NCI-H1417 (cell line): ENCODE measurements around the gene UGP2.
"Not testable (repeated sequence)": the region's sequence is repeated elsewhere in the genome, so short reads cannot be mapped to it uniquely, and the experiment has no call there.

ENCODE experiments used
- DNase-seq, 3 experiments: peaks; one replicate each; lab custom pipeline; 2025; lab: John Stamatoyannopoulos, UW

Gene UGP2

DNA sequence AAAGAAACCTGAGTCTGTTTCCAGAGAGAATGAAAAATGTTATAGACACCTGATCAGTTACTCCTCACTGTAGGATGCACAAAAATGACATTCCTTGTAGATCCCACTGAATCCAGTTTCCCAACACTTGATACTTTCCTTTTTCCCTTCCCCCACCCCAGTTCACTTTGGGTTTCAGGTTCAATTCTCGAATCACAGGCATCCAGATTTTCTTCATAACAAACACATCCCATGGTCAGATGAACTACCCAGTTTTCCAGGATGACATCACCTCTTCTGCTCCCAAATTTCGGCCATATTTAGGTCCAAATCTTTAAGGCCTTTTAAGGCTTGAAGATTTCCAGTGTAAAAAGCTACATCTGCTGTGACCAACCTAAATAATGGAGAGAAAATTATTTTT is 51.5 kb downstream of the UGP2 start:
- no peak for DNase-seq

DNA sequence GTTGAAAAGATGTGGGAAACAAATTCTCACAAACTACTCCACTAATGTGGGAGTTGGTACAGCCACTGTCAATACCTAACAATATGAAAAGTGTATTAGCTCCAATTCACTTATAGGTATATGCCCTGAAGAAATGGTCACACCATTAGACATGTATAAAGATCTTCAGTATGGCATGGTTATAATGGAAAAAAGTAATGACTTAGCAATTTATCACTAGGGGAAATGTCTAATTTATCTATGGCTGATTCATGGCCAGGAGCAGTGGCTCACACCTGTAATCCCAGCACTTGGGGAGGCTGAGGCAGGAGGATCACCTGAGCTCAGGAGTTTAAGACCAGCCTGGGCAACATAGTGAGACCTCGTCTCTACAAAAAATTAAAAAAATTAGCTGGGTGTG is 52.5 kb downstream of the UGP2 start:
- no peak for DNase-seq

DNA sequence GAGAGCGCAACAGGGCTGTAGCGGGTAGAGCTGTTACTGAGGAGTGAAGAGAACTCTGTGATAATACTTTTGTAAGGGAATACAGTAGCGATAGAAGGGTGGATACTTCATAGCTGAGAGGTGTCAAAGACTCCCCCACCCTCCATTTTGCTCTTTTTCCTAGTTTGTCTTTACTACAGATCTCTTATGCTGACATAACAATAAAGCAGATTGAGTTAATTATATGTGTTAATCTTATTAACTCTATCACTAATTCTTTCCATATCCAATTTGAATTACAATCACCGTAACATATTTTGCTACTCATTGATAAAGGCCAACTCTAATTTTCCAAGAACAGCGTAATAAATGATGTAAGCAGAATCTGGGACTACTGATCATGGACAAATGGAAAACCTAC is 57.1 kb downstream of the UGP2 start:
- DNase-seq, result no peak

DNA sequence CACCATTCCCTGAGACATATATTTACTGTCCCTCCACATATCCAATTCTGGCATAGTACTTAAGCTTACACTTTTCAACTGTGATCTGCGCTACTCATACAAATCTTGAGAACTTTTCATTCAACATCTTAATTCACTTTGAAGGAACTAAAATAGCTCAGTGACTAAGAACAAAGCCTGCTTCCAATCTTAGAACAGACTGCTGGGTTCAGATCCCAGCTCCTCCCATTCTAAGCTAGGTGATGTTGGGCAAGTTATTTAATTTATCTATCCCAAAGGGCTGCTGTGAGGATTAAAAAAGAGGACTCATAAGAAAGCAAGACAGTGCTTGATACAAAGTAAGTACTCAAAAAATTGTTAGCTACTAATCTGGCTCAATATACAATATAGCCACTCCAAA is 57.9 kb downstream of the UGP2 start:
- no peak for DNase-seq

DNA sequence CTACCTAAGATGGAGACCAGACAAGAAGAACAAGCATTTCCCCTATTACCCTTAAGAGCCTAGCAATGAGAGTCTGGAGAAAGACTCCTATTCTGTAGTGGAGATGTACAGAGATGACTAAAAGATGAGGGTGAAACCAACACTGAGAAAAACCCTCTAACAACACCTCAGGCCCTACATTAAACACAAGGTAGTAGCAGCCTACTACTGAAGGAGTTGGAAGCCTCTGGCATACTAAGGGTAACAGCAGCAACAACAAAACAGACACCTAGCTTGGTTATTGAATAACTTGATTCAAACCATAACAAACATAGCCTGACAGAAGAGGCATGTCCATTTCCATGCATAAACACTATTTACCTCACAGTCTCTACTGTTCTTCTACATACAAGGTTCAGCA is 60.5 kb downstream of the UGP2 start:
- no peak for DNase-seq

DNA sequence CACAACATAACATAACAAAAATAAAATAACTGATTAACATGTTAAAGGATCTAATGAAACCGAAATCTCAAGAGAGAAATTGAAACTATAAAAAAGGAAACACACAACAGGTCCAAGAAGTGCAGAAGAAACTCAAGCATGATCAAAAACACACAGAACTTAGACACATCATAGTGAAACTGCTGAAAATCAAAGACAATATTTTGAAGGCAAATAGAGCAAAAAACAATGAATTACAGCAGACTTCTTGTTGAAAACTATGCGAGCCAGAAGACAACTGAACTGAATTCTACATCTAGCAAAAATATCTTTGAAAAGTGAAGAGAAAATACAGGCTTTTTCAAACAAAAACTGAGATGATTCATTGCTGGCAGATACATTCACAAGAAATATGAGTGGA is 61.3 kb downstream of the UGP2 start:
- no peak for DNase-seq

DNA sequence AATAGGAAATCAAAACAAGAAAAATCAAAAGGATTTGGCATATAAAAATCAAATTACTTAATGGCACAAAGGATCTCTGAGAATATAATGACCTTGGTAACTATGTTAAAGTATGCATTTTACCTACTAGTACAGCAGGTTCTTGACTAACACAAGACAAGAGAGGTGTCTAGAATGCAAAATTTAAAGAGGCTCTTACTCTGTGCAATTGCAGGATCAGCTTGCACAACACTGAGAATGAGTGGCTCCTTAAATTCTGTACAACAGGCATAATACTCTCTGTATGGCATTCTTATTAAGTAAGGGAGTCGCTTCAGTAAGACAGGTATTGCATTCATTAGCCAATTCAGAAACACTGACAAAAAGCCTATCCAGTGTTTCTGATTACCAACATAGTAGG is 72.6 kb downstream of the UGP2 start:
- no peak for DNase-seq

DNA sequence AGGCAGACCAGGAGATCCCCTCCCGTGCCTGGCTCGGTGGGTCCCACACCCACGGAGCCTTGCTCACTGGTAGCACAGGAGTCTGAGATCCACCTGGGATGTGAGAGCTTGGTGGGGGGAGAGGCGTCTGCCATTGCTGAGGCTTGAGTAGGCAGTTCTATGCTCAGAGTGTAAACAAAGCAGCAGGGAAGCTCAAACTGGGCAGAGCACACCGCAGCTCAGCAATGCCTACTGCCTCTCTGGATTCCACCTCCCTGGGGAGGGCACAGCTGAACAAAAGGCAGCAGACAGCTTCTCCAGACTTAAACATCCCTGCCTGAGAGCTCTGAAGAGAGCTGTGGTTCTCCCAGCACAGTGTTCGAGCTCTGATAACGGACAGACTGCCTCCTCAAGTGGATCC is 85.1 kb downstream of the UGP2 start:
- DNase-seq, result peak; percentile 74 to 94 (median 89)

DNA sequence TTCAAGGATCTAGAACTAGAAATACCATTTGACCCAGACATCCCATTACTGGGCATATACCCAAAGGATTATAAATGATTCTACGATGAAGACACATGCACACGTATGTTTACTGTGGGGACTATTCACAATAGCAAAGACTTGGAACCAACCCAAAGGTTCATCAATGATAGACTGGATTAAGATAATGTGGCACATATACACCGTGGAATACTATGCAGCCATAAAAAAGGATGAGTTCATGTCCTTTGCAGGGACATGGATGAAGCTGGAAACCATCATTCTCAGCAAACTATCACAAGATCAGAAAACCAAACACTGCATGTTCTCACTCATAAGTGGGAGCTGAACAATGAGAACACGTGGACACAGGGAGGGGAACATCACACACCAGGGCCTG is 90.4 kb downstream of the UGP2 start:
- DNase-seq, result not testable (repeated sequence)
